K562 (cell line): Measurements from ENCODE around the gene SRSF1. TPM values are rescaled to one million over a fixed set of nuclear protein-coding genes. Genes with fewer than 3 reads are reported as not detected.

Experiments used
- FOXO4 ChIP-seq: fragments of 450-650 bp; formaldehyde crosslinking; IDR thresholded peaks from 2 replicates; pipeline ENCODE4 v1.4.0; 2020; ENCODE audit warnings: mild to moderate bottlenecking, moderate library complexity
- MYNN ChIP-seq, 2 experiments: sonication (generic); formaldehyde crosslinking in 1 of 2; IDR thresholded peaks; 2 replicates each; pipeline versions ENCODE4 v1.5.0 to v1.6.1; 2016 to 2020; ENCODE audit warnings: antibody characterized with exemption in 1 of 2, missing genetic modification reagents in 1 of 2
- REST ChIP-seq, 2 experiments: fragments of 450-650 bp; formaldehyde crosslinking in 1 of 2; IDR thresholded peaks; 2 replicates each; pipeline versions ENCODE4 v1.4.0 to v1.6.1; 2014 to 2020; ENCODE audit warnings: mild to moderate bottlenecking in 2 of 2, borderline replicate concordance in 1 of 2, low read depth in 1 of 2
- SUPT5H ChIP-seq: fragments of 450-650 bp; IDR thresholded peaks from 2 replicates; pipeline ENCODE4 v1.6.1; 2016
- THRB ChIP-seq: fragments of 450-650 bp; formaldehyde crosslinking; conservative IDR thresholded peaks from 2 replicates; pipeline ENCODE4 v1.4.0; 2022; ENCODE audit warnings: mild to moderate bottlenecking, missing genetic modification characterization
- XRCC5 ChIP-seq: fragments of 200-400 bp; formaldehyde crosslinking; IDR thresholded peaks from 2 replicates; pipeline ENCODE4 v1.6.1; 2017; ENCODE audit warnings: low read depth, mild to moderate bottlenecking, low read length
- ZNF408 ChIP-seq: fragments of 250-450 bp; sonication (Bioruptor Pico); IDR thresholded peaks from 2 replicates; pipeline ENCODE4 v1.4.0; 2020; ENCODE audit warnings: low read depth, mild to moderate bottlenecking, moderate library complexity
- polyA plus RNA-seq, 8 experiments: library from polyadenylated mRNA; depleted of rRNA in 4 of 8; stranded (reverse) in 5 of 8; unstranded in 3 of 8; fragments of >200 nt; fragmentation: Nextera tagmentation in 2 of 8; fragmentation: Illumina TruSeq in 1 of 8; extraction: Ambion mirVana in 2 of 8; extraction: Trizol in 1 of 8; gene quantifications; 2 replicates each; pipeline versions ENCODE4 v1.2.1 to v1.2.3, GENCODE V29; 2011 to 2014; ENCODE audit warnings: inconsistent platforms in 1 of 8, missing spikeins in 1 of 8
- total RNA-seq, 7 experiments: library from RNA; depleted of rRNA in 6 of 7; stranded (reverse); fragments of >200 nt in 6 of 7; fragmentation: Illumina TruSeq in 2 of 7; extraction: Trizol in 2 of 7; gene quantifications; 2 replicates each; pipeline versions ENCODE4 v1.2.1 to v1.2.3, GENCODE V29; 2011 to 2021; ENCODE audit warnings: low replicate concordance in 1 of 7

The SRSF1 gene
- total and polyA plus RNA-seq, 9 of the 15 experiments (the other 6 are each of a cell fraction or from before 2014, with no cell fraction given), result 77.8 to 559 (median 442) TPM

DNA sequence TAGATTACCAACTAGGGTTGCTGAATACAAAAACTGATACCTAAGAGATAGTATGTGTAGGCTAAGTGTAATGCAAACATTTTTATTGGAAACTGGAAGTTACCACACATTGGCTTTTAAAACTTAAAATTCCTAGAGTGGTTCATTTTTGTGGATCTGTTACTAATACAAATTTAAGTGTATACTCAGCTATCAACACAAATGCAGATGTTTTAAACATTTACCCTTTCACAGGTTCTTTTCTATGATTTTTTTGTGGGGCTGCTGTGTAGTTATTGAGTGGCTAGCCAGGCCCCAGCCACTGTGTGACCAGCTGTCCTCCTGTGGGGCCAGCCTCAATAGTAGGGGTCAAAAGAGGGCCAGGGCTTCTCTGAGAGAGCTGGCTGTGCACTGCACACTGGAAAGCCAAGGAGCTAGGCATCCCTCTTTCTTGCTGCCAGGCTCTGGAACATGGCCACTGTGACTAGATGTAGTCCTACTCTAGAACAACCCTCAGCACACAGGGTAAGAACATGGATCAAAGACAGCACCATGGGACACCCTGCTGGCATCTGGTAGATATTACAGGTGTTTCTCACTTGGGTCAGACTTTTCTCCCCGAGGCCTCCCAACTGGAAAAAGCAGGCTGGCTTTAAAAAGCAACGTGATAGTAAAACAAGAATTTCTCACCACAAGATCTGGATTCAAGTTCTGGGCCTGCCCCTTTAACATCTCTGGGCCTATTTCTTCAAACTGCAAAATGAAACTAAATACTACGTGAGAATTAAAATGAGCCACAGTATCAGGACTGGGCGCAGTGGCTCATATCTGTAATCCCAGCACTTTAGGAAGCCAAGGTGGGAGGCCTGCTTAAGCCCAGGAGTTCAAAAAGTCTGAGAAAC, 11.7 kb downstream of the SRSF1 start (continued):
- TF ChIP-seq REST (IDR thresholded peaks at IDR 0.05; ENCODE audit: borderline replicate concordance), result peak; percentile 74
- TF ChIP-seq REST (CRISPR knock-in tag; IDR thresholded peaks at IDR 0.05; ENCODE audit: low read depth), result no peak
- TF ChIP-seq MYNN (IDR thresholded peaks at IDR 0.05), result peak; percentile 66; the same call in 1 of the 2 replicates
- TF ChIP-seq MYNN (CRISPR knock-in tag; IDR thresholded peaks at IDR 0.05), result no peak
- TF ChIP-seq XRCC5, result no peak
- TF ChIP-seq ZNF408 (CRISPR knock-in tag), result no peak
- 0 out of 2 replicates have a peak, but pooled peaks have one; percentile 35 for TF ChIP-seq FOXO4 (CRISPR knock-in tag)
- 0 out of 2 replicates have a peak, but pooled peaks have one; percentile 28 for TF ChIP-seq THRB
- peak; percentile 73 for TF ChIP-seq SUPT5H
